OCI-LY7 (cell line): Measurements from ENCODE around the gene ADCY3. TPM values are rescaled to one million over a fixed set of nuclear protein-coding genes. Genes with fewer than 3 reads are reported as not detected.

Experiments used
- BruUV-seq: library from RNA; stranded (reverse); fragments of 400-500 nt; replicated peaks from 2 replicates; lab custom pipeline; 2021; lab: Mats Ljungman, UMichigan
- CTCF ChIA-PET: fragments of 300-600 bp; sonication (Branson Sonifier 250); formaldehyde crosslinking; loops from one replicate; lab custom pipeline; 2022; ENCODE audit warnings: antibody characterized with exemption; ENCODE audit not compliant: unreplicated experiment; lab: Charles Lee
- POLR2A ChIA-PET: fragments of 300-600 bp; sonication (Branson Sonifier 250); formaldehyde crosslinking; loops from one replicate; lab custom pipeline; 2022; ENCODE audit warnings: antibody characterized with exemption; lab: Charles Lee
- DNase-seq: peaks from one replicate; pipeline ENCODE4 v3.0.0-alpha.2; 2015; ENCODE audit warnings: low spot score
- H2AFZ ChIP-seq: fragments of 200-600 bp; sonication (generic), shearing (Covaris generic); 2 replicates; pipeline ENCODE4 v1.6.1; 2014; ENCODE audit warnings: mild to moderate bottlenecking, antibody characterized with exemption, low read length, moderate library complexity
- H3K27ac ChIP-seq: fragments of 200-600 bp; sonication (generic); 2 replicates; pipeline ENCODE4 v1.5.1; 2014; ENCODE audit warnings: mixed run types, low read depth, mild to moderate bottlenecking, moderate library complexity, low read length, inconsistent platforms; ENCODE audit not compliant: poor library complexity, severe bottlenecking
- H3K36me3 ChIP-seq: fragments of 200-600 bp; sonication (generic); 2 replicates; pipeline ENCODE4 v1.6.1; 2014; ENCODE audit warnings: mild to moderate bottlenecking, antibody characterized with exemption, low read length, moderate library complexity, mixed read lengths; ENCODE audit not compliant: insufficient read depth
- H3K4me1 ChIP-seq: fragments of 200-600 bp; sonication (generic); 2 replicates; pipeline ENCODE4 v1.5.1; 2014; ENCODE audit warnings: mild to moderate bottlenecking, low read length; ENCODE audit not compliant: insufficient read depth, poor library complexity, severe bottlenecking
- H3K4me2 ChIP-seq: fragments of 200-600 bp; sonication (generic); 2 replicates; pipeline ENCODE4 v1.6.1; 2014; ENCODE audit warnings: mild to moderate bottlenecking, low read length
- H3K4me3 ChIP-seq: fragments of 200-600 bp; sonication (generic); 2 replicates; pipeline ENCODE4 v1.5.1; 2014; ENCODE audit warnings: mild to moderate bottlenecking, low read depth, low read length; ENCODE audit not compliant: poor library complexity, severe bottlenecking
- H3K79me2 ChIP-seq: fragments of 200-600 bp; sonication (generic); 2 replicates; pipeline ENCODE4 v1.6.1; 2016; ENCODE audit warnings: low read depth, mild to moderate bottlenecking, low read length, moderate library complexity, mixed read lengths; ENCODE audit not compliant: insufficient read depth
- H3K9me2 ChIP-seq: fragments of 200-600 bp; sonication (generic); 2 replicates; pipeline ENCODE4 v1.6.1; 2016; ENCODE audit warnings: mild to moderate bottlenecking, low read length, mixed read lengths; ENCODE audit not compliant: insufficient read depth
- H3K9me3 ChIP-seq: fragments of 200-600 bp; sonication (generic); 2 replicates; pipeline ENCODE4 v1.6.1; 2014; ENCODE audit warnings: mild to moderate bottlenecking, mixed run types, low read length, mixed read lengths
- H4K20me1 ChIP-seq: fragments of 200-600 bp; sonication (generic); 2 replicates; pipeline ENCODE4 v1.6.1; 2014; ENCODE audit warnings: mild to moderate bottlenecking, antibody characterized with exemption, low read length, moderate library complexity, mixed read lengths; ENCODE audit not compliant: insufficient read depth
- CTCF ChIP-seq: fragments of 200-600 bp; sonication (generic); conservative IDR thresholded peaks from 2 replicates; pipeline ENCODE4 v1.5.1; 2014; ENCODE audit warnings: mild to moderate bottlenecking, antibody characterized with exemption, low read length, moderate library complexity, mixed read lengths
- EZH2phosphoT487 ChIP-seq: fragments of 200-600 bp; sonication (generic); IDR thresholded peaks from 2 replicates; pipeline ENCODE4 v1.6.1; 2018; ENCODE audit warnings: low read depth, borderline replicate concordance, mild to moderate bottlenecking, mixed run types, antibody characterized with exemption, low read length, moderate library complexity, mixed read lengths
- intact Hi-C: fragments of 100-400 bp; cut with micrococcal nuclease; formaldehyde crosslinking; loops from one replicate; pipeline ENCODE4 v1.10.0; 2022; ENCODE audit not compliant: unreplicated experiment
- total RNA-seq, 2 experiments: library from RNA; depleted of rRNA in 1 of 2; stranded (reverse); fragments of >200 nt in 1 of 2; shearing (Covaris generic) in 1 of 2; gene quantifications; 2 replicates each; pipeline ENCODE4 v1.2.3, GENCODE V29; 2014 to 2022

The ADCY3 gene
- total RNA-seq, 2 experiments from 2014 or later = 45.8 to 55.0 TPM

GRCh38 chr2:24828238-24828996 is 91.6 kb downstream of the ADCY3 start:
- no peak for DNase-seq
- no peak overlapping the region for H2AFZ ChIP-seq
- H3K79me2 ChIP-seq = no peaks in the 10 kb centered on the region
- CTCF ChIA-PET = interaction anchor here (1.0 to 1.2 kb wide), 2 partner anchors 215 to 418 kb away, joined by 4 read pairs; no protein-coding TSS in a partner anchor
- intact Hi-C loops = loop anchor here (5.0 kb wide), 1 partner anchor 299 kb away; no protein-coding TSS in a partner anchor
- peaks cover 50% of the 10 kb centered on the region for H3K36me3 ChIP-seq
- no peaks in the 10 kb centered on the region for H4K20me1 ChIP-seq
- H3K4me2 ChIP-seq = no peak overlapping the region
- BruUV-seq = no TSS peak
- no peaks in the 10 kb centered on the region for H3K9me3 ChIP-seq
- no peak overlapping the region for H3K4me3 ChIP-seq
- H3K4me1 ChIP-seq = peaks cover 20% of the 10 kb centered on the region
- no peaks in the 10 kb centered on the region for H3K9me2 ChIP-seq
- POLR2A ChIA-PET = interaction anchor here (0.7 kb wide), 1 partner anchor 215 kb away, joined by 7 read pairs; no protein-coding TSS in a partner anchor
- H3K27ac ChIP-seq = no peak overlapping the region
- no peak for TF ChIP-seq CTCF
- TF ChIP-seq EZH2phosphoT487 = no peak

DNA sequence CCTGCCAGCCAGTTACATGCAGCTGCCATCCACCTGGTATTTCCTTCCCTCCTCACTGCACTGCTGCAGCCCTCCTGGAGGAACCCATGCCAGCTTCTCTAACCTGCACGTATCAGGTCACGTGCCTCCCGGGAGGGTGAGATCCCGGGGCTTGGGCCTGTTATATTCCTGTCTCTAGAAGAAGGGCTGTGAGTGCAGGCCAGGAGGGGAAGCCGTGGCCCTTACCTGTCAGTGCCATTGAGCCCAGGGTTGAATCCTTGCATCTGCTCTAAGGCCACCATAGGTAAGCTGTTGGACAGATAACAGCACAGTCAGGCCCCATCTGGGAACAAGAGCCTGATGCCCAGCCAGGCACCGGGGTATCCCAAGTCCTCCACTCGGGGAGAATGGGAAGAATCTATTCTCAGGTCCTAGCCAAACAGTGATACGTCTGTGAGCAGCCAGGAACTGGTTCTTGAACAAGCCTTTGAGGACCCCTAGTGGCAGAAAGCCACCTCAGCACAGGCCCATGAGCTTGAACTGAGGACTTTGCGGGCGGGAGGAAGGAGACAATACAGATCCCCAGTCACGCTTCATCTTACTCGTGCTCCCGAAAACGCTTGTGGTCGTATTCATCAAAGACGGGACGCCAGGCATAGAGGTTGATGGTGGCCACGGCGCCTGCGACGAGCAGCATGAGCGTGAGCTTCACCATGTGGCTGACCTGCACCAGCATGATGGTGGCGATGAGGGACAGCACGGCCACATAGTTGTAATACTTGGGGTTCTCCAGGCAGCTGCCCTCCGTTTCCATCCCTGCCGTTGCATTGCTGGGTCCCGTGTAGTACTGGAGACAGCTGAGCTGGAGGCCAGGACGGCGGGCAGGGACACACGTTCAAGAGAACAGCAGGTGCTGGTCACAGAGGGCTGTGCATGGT is 92.5 kb downstream of the ADCY3 start:
- H3K9me2 ChIP-seq = no peaks in the 10 kb centered on the region
- H3K36me3 ChIP-seq = peaks cover 58% of the 10 kb centered on the region
- intact Hi-C loops = loop anchor here (1.0 to 5.0 kb wide), 3 partner anchors 300 to 417 kb away; partner anchors contain the start of gene NCOA1
- peak; percentile 91 for TF ChIP-seq CTCF
- TF ChIP-seq EZH2phosphoT487 = no peak
- no peak overlapping the region for H2AFZ ChIP-seq
- H3K9me3 ChIP-seq = no peaks in the 10 kb centered on the region
- ChIA-PET POLR2A (interaction anchor here (0.7 kb wide), 1 partner anchor 17 kb away, joined by 3 read pairs; no protein-coding TSS in a partner anchor), CTCF (interaction anchor here (1.0 to 1.6 kb wide), 3 partner anchors 214 to 417 kb away, joined by 3 to 4 read pairs (median 4); no protein-coding TSS in a partner anchor)
- peaks cover 20% of the 10 kb centered on the region for H3K4me1 ChIP-seq
- peak overlapping the region; percentile 14 for H3K27ac ChIP-seq
- DNase-seq = peak; percentile 87
- no peaks in the 10 kb centered on the region for H3K79me2 ChIP-seq
- H4K20me1 ChIP-seq = no peaks in the 10 kb centered on the region
- BruUV-seq = no TSS peak
- peak overlapping the region; percentile 15; the same call in 1 of the 2 replicates for H3K4me2 ChIP-seq
- H3K4me3 ChIP-seq = no peak overlapping the region
